SK-N-MC (cell line): ENCODE measurements around the gene ITGA1.

Experiments used
- EZH2 ChIP-seq: fragments of 200-600 bp; sonication (generic); IDR thresholded peaks from one replicate; pipeline ENCODE4 v1.6.1; 2017; ENCODE audit warnings: antibody characterized with exemption
- POLR2AphosphoS5 ChIP-seq: IDR thresholded peaks from 2 replicates; pipeline ENCODE4 v1.6.1; 2012; ENCODE audit warnings: mild to moderate bottlenecking, low read depth, low read length, borderline replicate concordance

DNA sequence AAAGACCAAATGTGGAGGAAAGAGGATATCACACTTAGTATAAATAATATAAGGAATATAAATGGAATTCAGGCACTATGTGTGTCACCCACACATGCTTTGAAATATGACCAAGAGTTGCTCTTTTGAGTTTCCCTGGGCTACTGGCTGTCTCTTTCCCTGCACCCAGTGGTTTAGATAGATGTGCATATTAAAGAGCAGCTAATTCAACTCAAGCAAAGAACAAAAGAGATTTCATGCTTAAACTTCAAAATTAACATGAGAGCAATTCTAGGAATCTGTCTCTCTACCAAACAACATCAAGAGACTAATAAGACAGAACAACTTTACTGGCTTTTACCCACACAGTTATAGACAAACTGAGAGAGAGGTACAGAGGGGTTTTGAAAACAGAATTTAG, 38.0 kb upstream of the ITGA1 start:
- TF ChIP-seq POLR2AphosphoS5 (no peak), EZH2 (no peak)
